Neural cell (in vitro differentiated cells): Measurements from ENCODE around the gene POLH. TPM values are rescaled to one million over a fixed set of nuclear protein-coding genes. Genes with fewer than 3 reads are reported as not detected.
"Not testable (repeated sequence)": the region's sequence is repeated elsewhere in the genome, so short reads cannot be mapped to it uniquely, and the experiment has no call there.

Experiments
- H2AFZ ChIP-seq: fragments of 200-600, 300-800 bp; sonication (generic), shearing (Covaris generic); 2 replicates; pipeline ENCODE4 v1.6.0; 2014; ENCODE audit warnings: low read depth, mild to moderate bottlenecking, antibody characterized with exemption, low read length, moderate library complexity
- H3F3A ChIP-seq: fragments of 200-600 bp; shearing (Covaris generic); 2 replicates; pipeline ENCODE4 v1.6.1; 2016; ENCODE audit warnings: mild to moderate bottlenecking, moderate library complexity, mixed read lengths, antibody characterized with exemption, low read length; ENCODE audit not compliant: insufficient read depth, poor library complexity, severe bottlenecking
- H3K27ac ChIP-seq: fragments of 200-600, 300-800 bp; sonication (generic), shearing (Covaris generic); 2 replicates; pipeline ENCODE4 v1.5.1; 2014; ENCODE audit warnings: mild to moderate bottlenecking, low read length, moderate library complexity
- H3K27me3 ChIP-seq: fragments of 300-800, 200-600 bp; sonication (generic), shearing (Covaris generic); 2 replicates; pipeline ENCODE4 v1.6.0; 2014; ENCODE audit warnings: mild to moderate bottlenecking, low read depth, low read length, moderate library complexity; ENCODE audit not compliant: insufficient read depth
- H3K36me3 ChIP-seq: fragments of 300-800, 200-600 bp; sonication (generic), shearing (Covaris generic); 2 replicates; pipeline ENCODE4 v1.5.1; 2014; ENCODE audit warnings: mild to moderate bottlenecking, antibody characterized with exemption, low read length, moderate library complexity; ENCODE audit not compliant: insufficient read depth
- H3K4me2 ChIP-seq: fragments of 300-800, 200-600 bp; sonication (generic), shearing (Covaris generic); 2 replicates; pipeline ENCODE4 v1.6.0; 2014; ENCODE audit warnings: mild to moderate bottlenecking, low read length
- H3K4me3 ChIP-seq: fragments of 300-800, 200-600 bp; sonication (generic), shearing (Covaris generic); 2 replicates; pipeline ENCODE4 v1.5.1; 2014; ENCODE audit warnings: mild to moderate bottlenecking, low read length, moderate library complexity
- H3K79me2 ChIP-seq: fragments of 200-600 bp; shearing (Covaris generic); replicated peaks from 2 replicates; pipeline ENCODE4 v1.6.0; 2014; ENCODE audit warnings: mild to moderate bottlenecking, low read length, moderate library complexity; ENCODE audit not compliant: insufficient read depth
- H3K9ac ChIP-seq: fragments of 300-800, 200-600 bp; sonication (generic), shearing (Covaris generic); 2 replicates; pipeline ENCODE4 v1.6.1; 2016; ENCODE audit warnings: mild to moderate bottlenecking, low read length, mixed read lengths
- H3K9me2 ChIP-seq: fragments of 200-600 bp; shearing (Covaris generic); 2 replicates; pipeline ENCODE4 v1.6.1; 2016; ENCODE audit warnings: mild to moderate bottlenecking, low read length, mixed read lengths; ENCODE audit not compliant: insufficient read depth
- H3K9me3 ChIP-seq: fragments of 200-600, 300-800 bp; sonication (generic), shearing (Covaris generic); 2 replicates; pipeline ENCODE4 v1.6.1; 2016; ENCODE audit warnings: mild to moderate bottlenecking, mixed run types, low read length, moderate library complexity, mixed read lengths
- H4K20me1 ChIP-seq: fragments of 200-600 bp; shearing (Covaris generic); 2 replicates; pipeline ENCODE4 v1.6.1; 2016; ENCODE audit warnings: mild to moderate bottlenecking, mixed run types; ENCODE audit not compliant: insufficient read depth
- CTCF ChIP-seq: fragments of 450-650 bp; IDR thresholded peaks from 2 replicates; pipeline ENCODE4 v1.5.1; 2014; ENCODE audit warnings: antibody characterized with exemption, mild to moderate bottlenecking, moderate library complexity; ENCODE audit not compliant: poor library complexity, severe bottlenecking
- EP300 ChIP-seq: fragments of 450-650 bp; conservative IDR thresholded peaks from 2 replicates; pipeline ENCODE4 v1.6.1; 2014; ENCODE audit warnings: antibody characterized with exemption, mild to moderate bottlenecking, moderate library complexity; ENCODE audit not compliant: poor library complexity, severe bottlenecking
- EZH2 ChIP-seq: fragments of 200-600, 300-800 bp; shearing (Covaris generic), sonication (generic); IDR thresholded peaks from 2 replicates; pipeline ENCODE4 v1.6.1; 2014; ENCODE audit warnings: antibody characterized with exemption, low read length, borderline replicate concordance, mild to moderate bottlenecking; ENCODE audit not compliant: insufficient read depth, poor library complexity, severe bottlenecking
- MXI1 ChIP-seq: fragments of 450-650 bp; conservative IDR thresholded peaks from 2 replicates; pipeline ENCODE4 v1.6.1; 2014; ENCODE audit warnings: antibody characterized with exemption, mild to moderate bottlenecking; ENCODE audit not compliant: poor library complexity, severe bottlenecking
- POLR2AphosphoS5 ChIP-seq: IDR thresholded peaks from 2 replicates; pipeline ENCODE4 v1.6.1; 2012
- RAD21 ChIP-seq: fragments of 450-650 bp; conservative IDR thresholded peaks from 2 replicates; pipeline ENCODE4 v1.6.1; 2014; ENCODE audit warnings: antibody characterized with exemption, mild to moderate bottlenecking, moderate library complexity
- SMC3 ChIP-seq: fragments of 450-650 bp; conservative IDR thresholded peaks from 2 replicates; pipeline ENCODE4 v1.6.1; 2014; ENCODE audit warnings: antibody characterized with exemption, mild to moderate bottlenecking, moderate library complexity; ENCODE audit not compliant: poor library complexity
- TAF1 ChIP-seq: IDR thresholded peaks from 2 replicates; pipeline ENCODE4 v1.6.1; 2012; ENCODE audit warnings: low read depth
- polyA plus RNA-seq: library from polyadenylated mRNA; depleted of rRNA; stranded (reverse); fragments of >200 nt; gene quantifications from 2 replicates; pipeline ENCODE4 v1.2.3, GENCODE V29; 2014
- TF ChIP-seq, protein P1 (sequence below): IDR thresholded peaks from 2 replicates; pipeline ENCODE4 v1.6.1; 2012; ENCODE audit warnings: borderline replicate concordance

The POLH gene
- polyA plus RNA-seq, 1 donor from 2014 or later, result 6.5 TPM

- Histone ChIP-seq H4K20me1 (no peaks in the 10 kb centered on the region), H3K9me2 (no peaks in the 10 kb centered on the region), H3K27ac (peak overlapping the region; percentile 80), H3K9me3 (no peaks in the 10 kb centered on the region), H3K36me3 (no peaks in the 10 kb centered on the region), H3K4me2 (peak overlapping the region; percentile 69), H3K27me3 (no peaks in the 10 kb centered on the region), H3K4me3 (peak overlapping the region; percentile 82), H2AFZ (peak overlapping the region; percentile 86), H3K79me2 (peaks cover 9% of the 10 kb centered on the region), H3F3A (no peaks in the 10 kb centered on the region), H3K9ac (peak overlapping the region; percentile 86)
- peak; percentile 47 for TF ChIP-seq MXI1
- no peak for TF ChIP-seq SMC3
- no peak for TF ChIP-seq RAD21
- TF ChIP-seq, protein P1, sequence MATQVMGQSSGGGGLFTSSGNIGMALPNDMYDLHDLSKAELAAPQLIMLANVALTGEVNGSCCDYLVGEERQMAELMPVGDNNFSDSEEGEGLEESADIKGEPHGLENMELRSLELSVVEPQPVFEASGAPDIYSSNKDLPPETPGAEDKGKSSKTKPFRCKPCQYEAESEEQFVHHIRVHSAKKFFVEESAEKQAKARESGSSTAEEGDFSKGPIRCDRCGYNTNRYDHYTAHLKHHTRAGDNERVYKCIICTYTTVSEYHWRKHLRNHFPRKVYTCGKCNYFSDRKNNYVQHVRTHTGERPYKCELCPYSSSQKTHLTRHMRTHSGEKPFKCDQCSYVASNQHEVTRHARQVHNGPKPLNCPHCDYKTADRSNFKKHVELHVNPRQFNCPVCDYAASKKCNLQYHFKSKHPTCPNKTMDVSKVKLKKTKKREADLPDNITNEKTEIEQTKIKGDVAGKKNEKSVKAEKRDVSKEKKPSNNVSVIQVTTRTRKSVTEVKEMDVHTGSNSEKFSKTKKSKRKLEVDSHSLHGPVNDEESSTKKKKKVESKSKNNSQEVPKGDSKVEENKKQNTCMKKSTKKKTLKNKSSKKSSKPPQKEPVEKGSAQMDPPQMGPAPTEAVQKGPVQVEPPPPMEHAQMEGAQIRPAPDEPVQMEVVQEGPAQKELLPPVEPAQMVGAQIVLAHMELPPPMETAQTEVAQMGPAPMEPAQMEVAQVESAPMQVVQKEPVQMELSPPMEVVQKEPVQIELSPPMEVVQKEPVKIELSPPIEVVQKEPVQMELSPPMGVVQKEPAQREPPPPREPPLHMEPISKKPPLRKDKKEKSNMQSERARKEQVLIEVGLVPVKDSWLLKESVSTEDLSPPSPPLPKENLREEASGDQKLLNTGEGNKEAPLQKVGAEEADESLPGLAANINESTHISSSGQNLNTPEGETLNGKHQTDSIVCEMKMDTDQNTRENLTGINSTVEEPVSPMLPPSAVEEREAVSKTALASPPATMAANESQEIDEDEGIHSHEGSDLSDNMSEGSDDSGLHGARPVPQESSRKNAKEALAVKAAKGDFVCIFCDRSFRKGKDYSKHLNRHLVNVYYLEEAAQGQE, result peak; percentile 77
- peak; percentile 33 for TF ChIP-seq EP300
- peak; percentile 60 for TF ChIP-seq POLR2AphosphoS5
- TF ChIP-seq EZH2, result no peak
- no peak for TF ChIP-seq CTCF
- no peak for TF ChIP-seq TAF1
Measured at GRCh38 chr6:43629505-43630300, 53.7 kb downstream of the POLH start.

DNA sequence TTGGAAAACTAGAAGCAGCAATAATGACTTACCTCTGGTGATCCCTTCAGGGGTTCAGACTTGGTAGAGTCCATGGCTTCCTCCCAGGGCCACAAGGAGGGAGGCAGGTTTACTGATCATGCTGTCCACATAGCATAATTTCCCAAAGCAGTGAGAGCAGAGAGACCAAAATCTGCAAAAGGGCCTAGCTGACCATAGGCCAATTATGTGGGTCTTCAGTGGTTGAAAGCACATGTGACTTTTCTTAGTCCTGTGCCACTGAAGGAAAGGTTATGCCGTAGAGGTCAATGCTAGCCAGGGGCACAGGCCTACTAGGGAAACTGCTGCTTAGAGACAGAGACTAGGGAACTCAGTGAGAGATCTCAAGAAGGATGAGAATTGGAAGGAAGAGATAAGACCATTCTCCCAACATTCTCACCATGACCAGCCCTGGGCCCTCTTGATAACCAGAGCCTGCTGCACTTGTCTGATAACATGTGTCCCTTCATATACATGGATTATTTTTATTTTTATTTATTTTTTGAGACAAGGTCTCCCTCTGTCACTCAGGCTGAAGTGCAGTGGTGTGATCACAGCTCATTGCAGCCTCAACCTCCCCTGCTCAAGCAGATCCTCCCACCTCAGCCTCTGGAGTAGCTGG is 55.1 kb downstream of the POLH start:
- H3K36me3 ChIP-seq, result no peaks in the 10 kb centered on the region
- no peak overlapping the region for H3K4me3 ChIP-seq
- H3K9me3 ChIP-seq, result no peaks in the 10 kb centered on the region
- peaks cover 18% of the 10 kb centered on the region for H3K79me2 ChIP-seq
- H3K9ac ChIP-seq, result no peak overlapping the region
- no peak overlapping the region for H2AFZ ChIP-seq
- no peaks in the 10 kb centered on the region for H4K20me1 ChIP-seq
- no peaks in the 10 kb centered on the region for H3K27me3 ChIP-seq
- H3K9me2 ChIP-seq, result no peaks in the 10 kb centered on the region
- H3K4me2 ChIP-seq, result no peak overlapping the region
- H3K27ac ChIP-seq, result no peak overlapping the region
- TF ChIP-seq MXI1 (no peak), CTCF (no peak), EZH2 (no peak), POLR2AphosphoS5 (no peak), TAF1 (no peak)
- TF ChIP-seq, protein P1, result no peak
- H3F3A ChIP-seq, result no peaks in the 10 kb centered on the region

- H3K4me2 ChIP-seq, H2AFZ ChIP-seq, H3K9me2 ChIP-seq, H3K4me3 ChIP-seq, H3K9me3 ChIP-seq, H3F3A ChIP-seq, H4K20me1 ChIP-seq, H3K9ac ChIP-seq, H3K27me3 ChIP-seq, H3K27ac ChIP-seq, H3K36me3 ChIP-seq: not testable (repeated sequence)
- H3K79me2 ChIP-seq, result peaks cover 27% of the 10 kb centered on the region
Measured at GRCh38 chr6:43633002-43633401, 57.0 kb downstream of the POLH start.
